HEK293 (cell line): ENCODE data around the gene GAK.
A peak's percentile ranks its signal among the peaks of the same experiment; 100 is the strongest.

Experiments
- CTCF ChIA-PET: fragments of 350-600 bp; formaldehyde crosslinking; extraction: SDS; loops from one replicate; lab custom pipeline; 2021; ENCODE audit warnings: antibody characterized with exemption; lab: Yijun Ruan, JAX
- POLR2A ChIA-PET: fragments of 300-600 bp; formaldehyde crosslinking; extraction: SDS; loops from one replicate; lab custom pipeline; 2020; ENCODE audit warnings: antibody characterized with exemption, inconsistent platforms; lab: Yijun Ruan, JAX
- H3K27ac ChIP-seq: fragments of 200-500 bp; sonication (Bioruptor generic); 2 replicates; pipeline ENCODE4 v1.5.1; 2014; ENCODE audit warnings: low read depth, low read length, control low read depth, inconsistent platforms; ENCODE audit errors: extremely low read depth
- H3K36me3 ChIP-seq, 2 experiments: fragments of 200-500 bp in 1 of 2; sonication (Bioruptor generic) in 1 of 2; 1 replicate in 1 of 2; 2 replicates in 1 of 2; pipeline ENCODE4 v1.5.1; 2014 to 2017; ENCODE audit warnings: inconsistent platforms in 2 of 2, low read length in 2 of 2; ENCODE audit not compliant: control insufficient read depth in 2 of 2, insufficient read depth in 1 of 2
- H3K4me1 ChIP-seq: fragments of 200-500 bp; sonication (Bioruptor generic); 2 replicates; pipeline ENCODE4 v1.5.1; 2014; ENCODE audit warnings: mild to moderate bottlenecking, low read length, inconsistent platforms; ENCODE audit not compliant: control insufficient read depth, insufficient read depth
- H3K4me3 ChIP-seq: 2 replicates; pipeline ENCODE4 v1.5.1; 2011; ENCODE audit warnings: low read depth, mild to moderate bottlenecking, control low read depth, low read length, moderate library complexity
- H3K9me3 ChIP-seq: fragments of 200-500 bp; sonication (Bioruptor generic); 2 replicates; pipeline ENCODE4 v1.5.1; 2014; ENCODE audit warnings: low read depth, low read length, inconsistent platforms; ENCODE audit not compliant: control insufficient read depth, insufficient read depth
- ATF2 ChIP-seq: fragments of 450-650 bp; formaldehyde crosslinking; IDR thresholded peaks from 2 replicates; pipeline ENCODE4 v1.5.1; 2016; ENCODE audit warnings: missing biosample characterization, missing genetic modification characterization, low read depth
- SCRT1 ChIP-seq: fragments of 450-650 bp; formaldehyde crosslinking; IDR thresholded peaks from 2 replicates; pipeline ENCODE4 v1.5.1; 2016; ENCODE audit warnings: missing biosample characterization, missing genetic modification characterization, borderline replicate concordance
- SCRT2 ChIP-seq: fragments of 450-650 bp; formaldehyde crosslinking; IDR thresholded peaks from 2 replicates; pipeline ENCODE4 v1.5.1; 2016; ENCODE audit warnings: missing biosample characterization, missing genetic modification characterization
- SETDB1 ChIP-seq: IDR thresholded peaks from one replicate; pipeline ENCODE4 v1.6.1; 2017; ENCODE audit warnings: mild to moderate bottlenecking, low read length, moderate library complexity, mixed read lengths; ENCODE audit not compliant: insufficient read length
- TSHZ1 ChIP-seq: fragments of 450-650 bp; formaldehyde crosslinking; IDR thresholded peaks from 2 replicates; pipeline ENCODE4 v1.5.1; 2016; ENCODE audit warnings: missing biosample characterization, missing genetic modification characterization, borderline replicate concordance
- ZBTB49 ChIP-seq: fragments of 450-650 bp; formaldehyde crosslinking; IDR thresholded peaks from 2 replicates; pipeline ENCODE4 v1.5.1; 2016; ENCODE audit warnings: missing biosample characterization, missing genetic modification characterization, low read depth
- ZFHX2 ChIP-seq: fragments of 450-650 bp; formaldehyde crosslinking; conservative IDR thresholded peaks from 2 replicates; pipeline ENCODE4 v1.5.1; 2016; ENCODE audit warnings: missing biosample characterization, missing genetic modification characterization
- ZNF121 ChIP-seq: fragments of 450-650 bp; formaldehyde crosslinking; IDR thresholded peaks from 2 replicates; pipeline ENCODE4 v1.5.1; 2016; ENCODE audit warnings: missing biosample characterization, missing genetic modification characterization
- ZNF133 ChIP-seq: fragments of 450-650 bp; formaldehyde crosslinking; IDR thresholded peaks from 2 replicates; pipeline ENCODE4 v1.5.1; 2016; ENCODE audit warnings: missing biosample characterization, missing genetic modification characterization
- ZNF16 ChIP-seq: fragments of 450-650 bp; formaldehyde crosslinking; IDR thresholded peaks from 2 replicates; pipeline ENCODE4 v1.5.1; 2016; ENCODE audit warnings: low read depth, missing biosample characterization, missing genetic modification characterization
- ZNF174 ChIP-seq: fragments of 450-650 bp; formaldehyde crosslinking; IDR thresholded peaks from 2 replicates; pipeline ENCODE4 v1.5.0; 2017; ENCODE audit warnings: missing biosample characterization, mild to moderate bottlenecking, missing genetic modification characterization
- ZNF292 ChIP-seq: fragments of 450-650 bp; formaldehyde crosslinking; IDR thresholded peaks from 2 replicates; pipeline ENCODE4 v1.5.1; 2016; ENCODE audit warnings: low read depth, missing biosample characterization, missing genetic modification characterization, borderline replicate concordance
- ZNF366 ChIP-seq: fragments of 450-650 bp; formaldehyde crosslinking; conservative IDR thresholded peaks from 2 replicates; pipeline ENCODE4 v1.5.1; 2016; ENCODE audit warnings: missing biosample characterization, missing genetic modification characterization
- ZNF426 ChIP-seq: fragments of 450-650 bp; formaldehyde crosslinking; IDR thresholded peaks from 2 replicates; pipeline ENCODE4 v1.5.1; 2017; ENCODE audit warnings: missing biosample characterization, missing genetic modification characterization, mild to moderate bottlenecking, inconsistent platforms, moderate library complexity
- ZNF501 ChIP-seq: fragments of 450-650 bp; formaldehyde crosslinking; IDR thresholded peaks from 2 replicates; pipeline ENCODE4 v1.5.1; 2016; ENCODE audit warnings: missing biosample characterization, missing genetic modification characterization
- ZNF654 ChIP-seq: fragments of 450-650 bp; formaldehyde crosslinking; IDR thresholded peaks from 2 replicates; pipeline ENCODE4 v1.5.1; 2016; ENCODE audit warnings: low read depth, missing biosample characterization, missing genetic modification characterization
- ZNF664 ChIP-seq: fragments of 450-650 bp; formaldehyde crosslinking; IDR thresholded peaks from 2 replicates; pipeline ENCODE4 v1.5.1; 2016; ENCODE audit warnings: missing biosample characterization, missing genetic modification characterization

GAK gene

GRCh38 chr4:898869-899555 is 33.1 kb downstream of the GAK start:
- Histone ChIP-seq H3K9me3 (no peaks in the 10 kb centered on the region), H3K27ac (no peak overlapping the region), H3K36me3 (peaks cover 0 to 52% of the 10 kb centered on the region in 2 experiments; a peak in 1 of 3 replicates), H3K4me3 (no peak overlapping the region), H3K4me1 (no peaks in the 10 kb centered on the region)
- CTCF ChIA-PET: no interaction called here
- TF ChIP-seq ZNF121 (tag by site-specific recombination) (no peak), SETDB1 (no peak), ZNF174 (tag by site-specific recombination) (no peak), ZNF426 (tag by site-specific recombination) (no peak), TSHZ1 (no peak), ZBTB49 (tag by site-specific recombination) (no peak), ZNF366 (tag by site-specific recombination) (no peak), ZFHX2 (tag by site-specific recombination) (no peak), ZNF292 (no peak), ATF2 (no peak), ZNF654 (no peak)
- POLR2A ChIA-PET: no interaction called here

GRCh38 chr4:898123-898522 is 34.0 kb downstream of the GAK start:
- Histone ChIP-seq H3K4me1 (no peaks in the 10 kb centered on the region), H3K27ac (no peak overlapping the region), H3K9me3 (no peaks in the 10 kb centered on the region), H3K4me3 (no peak overlapping the region), H3K36me3 (peaks cover 0 to 53% of the 10 kb centered on the region in 2 experiments; a peak in 1 of 3 replicates)
- CTCF ChIA-PET: interaction anchor here (0.9 kb wide), 1 partner anchor 24 kb away, joined by 3 read pairs; no protein-coding TSS in a partner anchor
- TF ChIP-seq ZNF16 (tag by site-specific recombination) (no peak), ZNF133 (tag by site-specific recombination) (no peak), SCRT2 (peak; percentile 32; the same call in 1 of the 2 replicates), ZNF501 (tag by site-specific recombination) (no peak), ZNF664 (tag by site-specific recombination) (no peak), SCRT1 (tag by site-specific recombination) (peak; percentile 65; the same call in 1 of the 2 replicates)
- POLR2A ChIA-PET: no interaction called here
